Esophagus (tissue), 2 donors: ENCODE data around the gene SLC35B2. TPM values are rescaled to one million over a fixed set of nuclear protein-coding genes. Genes with fewer than 3 reads are reported as not detected.
A peak's percentile ranks its signal among the peaks of the same experiment; 100 is the strongest.

Experiments used
- H3K27ac ChIP-seq, 2 donors: one replicate each; pipeline ENCODE4 v1.5.1; 2013; ENCODE audit warnings: low read depth in 2 of 2, mild to moderate bottlenecking in 2 of 2, inconsistent platforms in 1 of 2, low read length in 1 of 2, moderate library complexity in 1 of 2
- H3K27me3 ChIP-seq, 2 donors: one replicate each; pipeline ENCODE4 v1.6.1; 2013; ENCODE audit warnings: low read length in 2 of 2, control low read depth in 1 of 2, mild to moderate bottlenecking in 1 of 2; ENCODE audit not compliant: insufficient read depth in 2 of 2, control insufficient read depth in 1 of 2
- H3K36me3 ChIP-seq, 2 donors: one replicate each; pipeline ENCODE4 v1.6.1; 2013; ENCODE audit warnings: low read length in 1 of 2; ENCODE audit not compliant: control insufficient read depth in 2 of 2, insufficient read depth in 2 of 2
- H3K4me1 ChIP-seq, 2 donors: one replicate each; pipeline ENCODE4 v1.6.1; 2013; ENCODE audit warnings: low read length in 1 of 2; ENCODE audit not compliant: control insufficient read depth in 2 of 2, insufficient read depth in 2 of 2
- H3K4me3 ChIP-seq, 2 donors: one replicate each; pipeline ENCODE4 v1.5.1; 2013; ENCODE audit warnings: low read length in 2 of 2, mild to moderate bottlenecking in 2 of 2, low read depth in 1 of 2, moderate library complexity in 1 of 2
- H3K9me3 ChIP-seq, 2 donors: one replicate each; pipeline ENCODE4 v1.6.1; 2013; ENCODE audit warnings: mild to moderate bottlenecking in 2 of 2, low read depth in 1 of 2, low read length in 1 of 2, moderate library complexity in 1 of 2; ENCODE audit not compliant: control insufficient read depth in 2 of 2, insufficient read depth in 1 of 2
- WGBS, 2 donors: extraction: QIAGEN DNeasy Blood & Tissue Kit; methylation state at CpG; one replicate each; pipeline ENCODE4 v1.1.7; 2013; 5-methylcytosine and 5-hydroxymethylcytosine counted together
- polyA plus RNA-seq, 2 donors: library from polyadenylated mRNA; stranded (reverse); fragments of 200-250 nt; gene quantifications; one replicate each; pipeline ENCODE4 v1.2.3, GENCODE V29; 2013
- donor health status: healthy with polysubstance abuse.
- donor health status: Bipolar disorder and iron deficiency.

Gene SLC35B2
- polyA plus RNA-seq, 2 donors: 4.3 to 13.0 TPM

DNA sequence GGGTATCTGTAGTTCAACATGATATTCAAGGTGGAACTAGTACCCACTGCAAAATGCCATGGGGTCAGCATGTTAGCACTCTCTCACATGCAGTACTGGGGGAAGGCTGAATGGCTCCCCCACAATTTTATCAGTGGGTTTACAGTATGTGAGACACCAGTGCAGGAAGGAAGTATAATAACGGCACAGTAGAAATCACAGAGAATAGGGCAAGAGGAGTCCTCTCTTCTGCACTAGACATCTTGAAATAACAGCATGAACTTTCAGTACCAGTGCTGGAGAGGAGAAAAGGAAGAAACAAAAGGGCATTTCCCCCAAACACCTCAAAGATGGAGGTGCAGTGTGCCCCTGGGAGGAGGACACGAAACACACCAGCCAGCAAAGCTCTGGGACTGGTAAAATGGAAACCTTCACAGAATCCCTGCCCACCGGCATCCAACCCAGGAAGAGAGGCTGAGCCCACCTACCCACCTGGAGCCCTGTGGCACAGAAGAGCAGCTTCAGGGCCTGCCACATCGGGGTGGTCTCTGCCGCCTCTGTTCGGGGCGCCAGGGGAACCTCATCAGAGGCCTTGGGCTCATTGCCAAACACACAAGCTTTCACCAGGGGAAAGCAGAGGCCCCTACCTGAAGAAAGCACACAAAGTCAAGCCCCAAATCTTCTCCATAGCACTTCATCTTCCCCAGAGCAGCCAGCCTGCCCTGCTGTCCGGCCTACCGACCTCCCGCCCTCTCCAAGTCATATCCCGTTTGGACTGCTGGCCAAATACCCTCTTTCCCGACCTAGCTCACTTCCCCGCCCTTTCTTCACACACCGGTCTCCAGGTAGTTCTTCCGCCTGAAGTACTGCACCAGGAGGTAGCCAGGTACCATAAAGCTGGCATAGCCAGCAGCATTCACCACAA lies 1.2 kb downstream of the SLC35B2 start:
- Histone ChIP-seq H3K27me3 (no peaks in the 10 kb centered on the region), H3K27ac (peak overlapping the region; percentile 74 to 90), H3K9me3 (no peaks in the 10 kb centered on the region), H3K36me3 (peaks cover 6 to 35% of the 10 kb centered on the region in 2 donors), H3K4me3 (peak overlapping the region; percentile 56 to 85), H3K4me1 (peaks cover 0 to 6% of the 10 kb centered on the region in 2 donors)
- WGBS, 2 donors: 20 to 21% methylated on average over 15 of the region's 15 CpGs

- WGBS, 2 donors: 48 to 51% methylated on average over 16 of the region's 16 CpGs
- H3K36me3 ChIP-seq: peaks cover 12 to 38% of the 10 kb centered on the region in 2 donors
- H3K4me3 ChIP-seq: no peak overlapping the region
- H3K27me3 ChIP-seq: no peaks in the 10 kb centered on the region
- H3K9me3 ChIP-seq: no peaks in the 10 kb centered on the region
- no peak overlapping the region for H3K27ac ChIP-seq
- H3K4me1 ChIP-seq: peaks cover 0 to 6% of the 10 kb centered on the region in 2 donors
Observed at GRCh38 chr6:44255105-44255808, 2.1 kb downstream of the SLC35B2 start.

DNA sequence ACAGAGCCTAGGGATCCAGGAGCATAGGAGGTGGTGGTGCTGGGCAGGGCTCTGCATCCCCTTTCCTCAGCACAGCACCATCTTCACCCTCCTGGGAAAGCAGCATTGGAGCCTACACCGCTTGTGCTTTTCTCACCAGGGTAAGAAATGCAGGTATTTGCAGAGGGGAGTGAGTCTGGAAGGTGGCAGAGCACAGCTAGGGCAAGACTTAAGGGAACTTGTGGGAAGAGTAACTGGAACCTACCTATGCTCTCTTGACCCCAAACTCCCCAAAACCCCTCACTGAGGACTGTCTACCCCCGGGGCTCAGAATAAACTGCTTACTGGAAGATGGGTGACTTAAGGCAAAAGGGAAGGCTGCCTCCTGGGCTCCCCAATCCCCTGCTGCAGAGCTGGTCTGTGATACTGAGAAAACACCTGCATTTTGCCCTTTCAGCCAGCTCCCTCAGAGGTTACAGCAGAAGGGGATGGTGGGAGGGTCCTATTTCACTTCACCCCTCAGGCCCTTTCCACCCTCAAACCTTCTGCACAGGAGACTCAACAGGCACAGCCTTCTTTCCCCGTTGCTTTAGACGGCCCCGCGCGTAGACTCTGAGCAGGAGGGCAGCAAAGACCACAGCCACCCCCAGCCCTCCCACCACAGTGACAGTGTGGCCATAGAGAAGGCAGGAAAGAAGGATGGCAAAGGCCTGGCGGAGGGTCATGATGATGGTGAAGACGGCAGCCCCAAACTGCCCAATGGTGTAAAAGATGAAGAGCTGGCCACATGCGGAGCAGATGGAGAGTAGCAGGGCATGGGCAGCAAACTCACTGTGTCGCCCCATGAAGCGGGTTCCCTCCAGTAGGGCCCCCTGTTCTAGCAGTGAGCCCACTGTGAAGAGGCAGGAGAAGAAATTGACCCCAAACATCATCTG lies 2.9 kb downstream of the SLC35B2 start:
- no peaks in the 10 kb centered on the region for H3K9me3 ChIP-seq
- peaks cover 0 to 6% of the 10 kb centered on the region in 2 donors for H3K4me1 ChIP-seq
- no peak overlapping the region for H3K4me3 ChIP-seq
- H3K27ac ChIP-seq: no peak overlapping the region
- WGBS, 2 donors: 71 to 75% methylated on average over 12 of the region's 12 CpGs
- H3K36me3 ChIP-seq: peaks cover 13 to 36% of the 10 kb centered on the region in 2 donors
- no peaks in the 10 kb centered on the region for H3K27me3 ChIP-seq

- H3K9me3 ChIP-seq: no peaks in the 10 kb centered on the region
- H3K4me1 ChIP-seq: peaks cover 0 to 6% of the 10 kb centered on the region in 2 donors
- H3K27me3 ChIP-seq: no peaks in the 10 kb centered on the region
- H3K4me3 ChIP-seq: no peak overlapping the region
- no peak overlapping the region for H3K27ac ChIP-seq
- peaks cover 16 to 39% of the 10 kb centered on the region in 2 donors for H3K36me3 ChIP-seq
- 68 to 69% methylated on average over 10 of the region's 10 CpGs for WGBS, 2 donors
Observed at GRCh38 chr6:44253307-44254101, 3.8 kb downstream of the SLC35B2 start.

- H3K27ac ChIP-seq: no peak overlapping the region
- H3K4me1 ChIP-seq: peaks cover 0 to 6% of the 10 kb centered on the region in 2 donors
- peaks cover 16 to 39% of the 10 kb centered on the region in 2 donors for H3K36me3 ChIP-seq
- 87 to 91% methylated on average over 14 of the region's 14 CpGs for WGBS, 2 donors
- no peaks in the 10 kb centered on the region for H3K27me3 ChIP-seq
- no peaks in the 10 kb centered on the region for H3K9me3 ChIP-seq
- H3K4me3 ChIP-seq: no peak overlapping the region
Observed at GRCh38 chr6:44251576-44252524, 5.5 kb downstream of the SLC35B2 start.

- Histone ChIP-seq H3K9me3 (no peaks in the 10 kb centered on the region), H3K36me3 (peaks cover 16 to 39% of the 10 kb centered on the region in 2 donors), H3K4me1 (peaks cover 0 to 1% of the 10 kb centered on the region in 2 donors), H3K27me3 (no peaks in the 10 kb centered on the region), H3K27ac (no peak overlapping the region), H3K4me3 (no peak overlapping the region)
- 74 to 78% methylated on average over 3 of the region's 3 CpGs for WGBS, 2 donors
Observed at GRCh38 chr6:44250718-44251123, 6.6 kb downstream of the SLC35B2 start.

DNA sequence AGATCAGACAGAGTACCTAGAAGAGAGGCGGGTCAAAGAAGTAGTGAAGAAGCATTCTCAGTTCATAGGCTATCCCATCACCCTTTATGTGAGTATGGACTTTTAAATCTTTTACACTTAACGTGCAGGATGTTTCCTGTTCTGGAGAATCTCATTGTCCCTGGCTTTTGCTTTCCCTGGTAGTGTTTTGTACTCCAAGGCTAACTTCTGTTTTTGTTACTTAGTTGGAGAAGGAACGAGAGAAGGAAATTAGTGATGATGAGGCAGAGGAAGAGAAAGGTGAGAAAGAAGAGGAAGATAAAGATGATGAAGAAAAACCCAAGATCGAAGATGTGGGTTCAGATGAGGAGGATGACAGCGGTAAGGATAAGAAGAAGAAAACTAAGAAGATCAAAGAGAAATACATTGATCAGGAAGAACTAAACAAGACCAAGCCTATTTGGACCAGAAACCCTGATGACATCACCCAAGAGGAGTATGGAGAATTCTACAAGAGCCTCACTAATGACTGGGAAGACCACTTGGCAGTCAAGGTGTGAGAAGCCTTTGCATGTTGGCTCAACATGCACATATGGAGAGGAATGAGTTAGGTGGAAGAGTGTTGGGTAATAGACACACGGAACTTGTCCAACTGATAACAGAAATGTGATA lies 7.1 kb downstream of the SLC35B2 start:
- Histone ChIP-seq H3K27ac (no peak overlapping the region), H3K9me3 (no peaks in the 10 kb centered on the region), H3K4me3 (no peak overlapping the region), H3K27me3 (no peaks in the 10 kb centered on the region), H3K36me3 (peaks cover 16 to 38% of the 10 kb centered on the region in 2 donors), H3K4me1 (peaks cover 0 to 4% of the 10 kb centered on the region in 2 donors)
- 68 to 71% methylated on average over 6 of the region's 6 CpGs for WGBS, 2 donors
